ENCODE results near the gene CEP44.
A peak's percentile ranks its signal among the peaks of the same experiment; 100 is the strongest.
"Not testable (repeated sequence)": the region's sequence is repeated elsewhere in the genome, so short reads cannot be mapped to it uniquely, and the experiment has no call there.

Gene CEP44

GRCh38 chr4:174320494-174321199 lies 36.9 kb downstream of the CEP44 start:
- H3K4me1 Mint-ChIP-seq: no peaks in the 10 kb centered on the region
- H3K9me3 Mint-ChIP-seq: no peaks in the 10 kb centered on the region
- no peak overlapping the region for H3K4me3 Mint-ChIP-seq
- no peak for ATAC-seq (replicated peaks)
- no peak for DNase-seq
- no peak overlapping the region for H3K27ac Mint-ChIP-seq
- H3K36me3 Mint-ChIP-seq: no peaks in the 10 kb centered on the region
- H3K27me3 Mint-ChIP-seq: no peaks in the 10 kb centered on the region

GRCh38 chr4:174324236-174324635 lies 40.5 kb downstream of the CEP44 start:
- no peak for ATAC-seq (replicated peaks)
- no peak overlapping the region for H3K4me3 Mint-ChIP-seq
- no peaks in the 10 kb centered on the region for H3K27me3 Mint-ChIP-seq
- H3K4me1 Mint-ChIP-seq: no peaks in the 10 kb centered on the region
- H3K27ac Mint-ChIP-seq: no peak overlapping the region
- no peak for DNase-seq
- H3K36me3 Mint-ChIP-seq: no peaks in the 10 kb centered on the region
- no peaks in the 10 kb centered on the region for H3K9me3 Mint-ChIP-seq

- H3K4me1 Mint-ChIP-seq: no peaks in the 10 kb centered on the region
- no peaks in the 10 kb centered on the region for H3K9me3 Mint-ChIP-seq
- DNase-seq (no peak), ATAC-seq (replicated peaks) (no peak)
- no peaks in the 10 kb centered on the region for H3K27me3 Mint-ChIP-seq
- H3K27ac Mint-ChIP-seq: no peak overlapping the region
- no peak overlapping the region for H3K4me3 Mint-ChIP-seq
- H3K36me3 Mint-ChIP-seq: no peaks in the 10 kb centered on the region
These were observed 41.0 kb downstream of the CEP44 start for GRCh38 chr4:174324725-174325124.

- Mint-ChIP-seq H3K36me3 (peaks cover 0 to 4% of the 10 kb centered on the region in 2 donors), H3K4me3 (no peak overlapping the region), H3K27me3 (no peaks in the 10 kb centered on the region), H3K4me1 (no peaks in the 10 kb centered on the region), H3K27ac (no peak overlapping the region), H3K9me3 (no peaks in the 10 kb centered on the region)
- DNase-seq (no peak), ATAC-seq (replicated peaks) (no peak)
These were observed 49.2 kb downstream of the CEP44 start for GRCh38 chr4:174332741-174333493.

GRCh38 chr4:174334628-174335027 lies 50.9 kb downstream of the CEP44 start:
- DNase-seq (no peak), ATAC-seq (replicated peaks) (no peak)
- H3K4me3 Mint-ChIP-seq: no peak overlapping the region
- no peaks in the 10 kb centered on the region for H3K27me3 Mint-ChIP-seq
- no peak overlapping the region for H3K27ac Mint-ChIP-seq
- no peaks in the 10 kb centered on the region for H3K4me1 Mint-ChIP-seq
- H3K36me3 Mint-ChIP-seq: peaks cover 0 to 4% of the 10 kb centered on the region in 2 donors
- H3K9me3 Mint-ChIP-seq: no peaks in the 10 kb centered on the region

GRCh38 chr4:174340714-174341113 lies 57.0 kb downstream of the CEP44 start:
- Mint-ChIP-seq H3K36me3 (no peaks in the 10 kb centered on the region), H3K4me3 (no peak overlapping the region), H3K4me1 (no peaks in the 10 kb centered on the region), H3K9me3 (no peaks in the 10 kb centered on the region), H3K27ac (no peak overlapping the region), H3K27me3 (peaks cover 7 to 10% of the 10 kb centered on the region in 2 donors)
- no peak for ATAC-seq (replicated peaks)
- DNase-seq: no peak

- ATAC-seq (replicated peaks): no peak
- no peaks in the 10 kb centered on the region for H3K4me1 Mint-ChIP-seq
- peaks cover 19 to 38% of the 10 kb centered on the region in 2 donors for H3K27me3 Mint-ChIP-seq
These were observed 65.4 kb downstream of the CEP44 start for GRCh38 chr4:174349156-174349555.

GRCh38 chr4:174352061-174352819 lies 68.5 kb downstream of the CEP44 start:
- H3K36me3 Mint-ChIP-seq: peaks cover 7 to 19% of the 10 kb centered on the region in 2 donors
- DNase-seq: no peak
- no peak overlapping the region for H3K27ac Mint-ChIP-seq
- peaks cover 7 to 12% of the 10 kb centered on the region in 2 donors for H3K9me3 Mint-ChIP-seq
- no peak for ATAC-seq (replicated peaks)
- H3K27me3 Mint-ChIP-seq: peaks cover 9 to 19% of the 10 kb centered on the region in 2 donors
- no peak overlapping the region for H3K4me3 Mint-ChIP-seq
- H3K4me1 Mint-ChIP-seq: no peaks in the 10 kb centered on the region

More at GRCh38 chr4:174349156-174349555, 65.4 kb downstream of the CEP44 start:
- H3K9me3 Mint-ChIP-seq: peaks cover 7 to 12% of the 10 kb centered on the region in 2 donors
- H3K4me3 Mint-ChIP-seq: no peak overlapping the region
- peaks cover 7 to 19% of the 10 kb centered on the region in 2 donors for H3K36me3 Mint-ChIP-seq
- H3K27ac Mint-ChIP-seq: no peak overlapping the region
- DNase-seq: no peak

- H3K27me3 Mint-ChIP-seq: peaks cover 4 to 6% of the 10 kb centered on the region in 2 donors
- H3K4me3 Mint-ChIP-seq: no peak overlapping the region
- H3K4me1 Mint-ChIP-seq: peaks cover 0 to 1% of the 10 kb centered on the region in 2 donors
- H3K27ac Mint-ChIP-seq: no peak overlapping the region
- H3K36me3 Mint-ChIP-seq: no peaks in the 10 kb centered on the region
- DNase-seq (no peak), ATAC-seq (replicated peaks) (no peak)
- H3K9me3 Mint-ChIP-seq: no peaks in the 10 kb centered on the region
These were observed 73.6 kb downstream of the CEP44 start for GRCh38 chr4:174357321-174357720.

- no peak for ATAC-seq (replicated peaks)
- H3K36me3 Mint-ChIP-seq: no peaks in the 10 kb centered on the region
- no peak overlapping the region for H3K27ac Mint-ChIP-seq
- no peaks in the 10 kb centered on the region for H3K9me3 Mint-ChIP-seq
- peaks cover 0 to 1% of the 10 kb centered on the region in 2 donors for H3K4me1 Mint-ChIP-seq
- no peak for DNase-seq
- peaks cover 4 to 6% of the 10 kb centered on the region in 2 donors for H3K27me3 Mint-ChIP-seq
- H3K4me3 Mint-ChIP-seq: no peak overlapping the region
These were observed 74.7 kb downstream of the CEP44 start for GRCh38 chr4:174358410-174358809.

GRCh38 chr4:174358829-174359228 lies 75.1 kb downstream of the CEP44 start:
- DNase-seq: no peak

GRCh38 chr4:174362340-174362739 lies 78.6 kb downstream of the CEP44 start:
- H3K4me3 Mint-ChIP-seq: no peak overlapping the region
- peaks cover 2 to 4% of the 10 kb centered on the region in 2 donors for H3K9me3 Mint-ChIP-seq
- H3K27ac Mint-ChIP-seq: no peak overlapping the region

More at GRCh38 chr4:174358829-174359228, 75.1 kb downstream of the CEP44 start:
- no peak overlapping the region for H3K27ac Mint-ChIP-seq
- H3K36me3 Mint-ChIP-seq: no peaks in the 10 kb centered on the region
- H3K4me1 Mint-ChIP-seq: peaks cover 0 to 1% of the 10 kb centered on the region in 2 donors
- no peak overlapping the region for H3K4me3 Mint-ChIP-seq
- H3K9me3 Mint-ChIP-seq: peaks cover 2 to 3% of the 10 kb centered on the region in 2 donors
- H3K27me3 Mint-ChIP-seq: peaks cover 4 to 6% of the 10 kb centered on the region in 2 donors
- ATAC-seq (replicated peaks): peak; percentile 63 to 69

GRCh38 chr4:174363782-174364181 lies 80.1 kb downstream of the CEP44 start:
- not testable (repeated sequence) for H3K4me3 Mint-ChIP-seq; ATAC-seq (replicated peaks); DNase-seq; H3K36me3 Mint-ChIP-seq; H3K27ac Mint-ChIP-seq; H3K27me3 Mint-ChIP-seq; H3K9me3 Mint-ChIP-seq; H3K4me1 Mint-ChIP-seq

More at GRCh38 chr4:174362340-174362739, 78.6 kb downstream of the CEP44 start:
- peaks cover 0 to 1% of the 10 kb centered on the region in 2 donors for H3K4me1 Mint-ChIP-seq
- peaks cover 4 to 6% of the 10 kb centered on the region in 2 donors for H3K27me3 Mint-ChIP-seq
- DNase-seq: no peak
- no peak for ATAC-seq (replicated peaks)
- no peaks in the 10 kb centered on the region for H3K36me3 Mint-ChIP-seq

GRCh38 chr4:174365018-174365587 lies 81.4 kb downstream of the CEP44 start:
- H3K27ac Mint-ChIP-seq: no peak overlapping the region
- peaks cover 4% of the 10 kb centered on the region in 2 donors for H3K9me3 Mint-ChIP-seq
- H3K27me3 Mint-ChIP-seq: no peaks in the 10 kb centered on the region
- H3K4me3 Mint-ChIP-seq: no peak overlapping the region
- H3K36me3 Mint-ChIP-seq: no peaks in the 10 kb centered on the region
- ATAC-seq (replicated peaks) (no peak), DNase-seq (no peak)
- H3K4me1 Mint-ChIP-seq: no peaks in the 10 kb centered on the region
